WTC11 (cell line): ENCODE measurements around the gene NOXA1. TPM values are rescaled to one million over a fixed set of nuclear protein-coding genes. Genes with fewer than 3 reads are reported as not detected.

Source experiments
- ATAC-seq: fragments of 200-7000 bp; cut with Tn5 transposase; 2 replicates; pipeline ENCODE4 v1.10.0; 2021; ENCODE audit warnings: mild to moderate bottlenecking, moderate library complexity
- CTCF ChIA-PET: fragments of 300-600 bp; sonication (Branson Sonifier 250); formaldehyde crosslinking; loops from one replicate; lab custom pipeline; 2021; ENCODE audit warnings: antibody characterized with exemption; lab: Charles Lee
- POLR2A ChIA-PET: fragments of 350-600 bp; sonication (Branson Sonifier 250); formaldehyde crosslinking; loops from one replicate; lab custom pipeline; 2021; ENCODE audit warnings: antibody characterized with exemption; lab: Charles Lee
- DNase-seq: peaks from one replicate; pipeline ENCODE4 v3.0.0; 2021; ENCODE audit warnings: low spot score
- H3K27ac Mint-ChIP-seq: 2 replicates; pipeline ENCODE4 v1.8.0; 2021; ENCODE audit warnings: mixed read lengths
- H3K27me3 Mint-ChIP-seq: 2 replicates; pipeline ENCODE4 v1.8.0; 2021; ENCODE audit warnings: low read depth, mild to moderate bottlenecking, moderate library complexity, mixed read lengths
- H3K36me3 Mint-ChIP-seq: 2 replicates; pipeline ENCODE4 v1.8.0; 2021; ENCODE audit warnings: mixed read lengths
- H3K4me1 Mint-ChIP-seq: 2 replicates; pipeline ENCODE4 v1.8.0; 2022; ENCODE audit warnings: mixed read lengths
- H3K4me3 Mint-ChIP-seq: 2 replicates; pipeline ENCODE4 v1.8.0; 2021; ENCODE audit warnings: mild to moderate bottlenecking, moderate library complexity, mixed read lengths
- H3K9me3 Mint-ChIP-seq: 2 replicates; pipeline ENCODE4 v1.8.0; 2021; ENCODE audit warnings: mixed read lengths
- CREM ChIP-seq: sonication (generic); formaldehyde crosslinking; IDR thresholded peaks from 2 replicates; pipeline ENCODE4 v1.8.1; 2022; ENCODE audit warnings: mild to moderate bottlenecking, missing genetic modification reagents, moderate library complexity
- ESRRA ChIP-seq: sonication (generic); formaldehyde crosslinking; IDR thresholded peaks from 2 replicates; pipeline ENCODE4 v1.8.1; 2022; ENCODE audit warnings: mild to moderate bottlenecking, missing genetic modification reagents, borderline replicate concordance
- JUN ChIP-seq: sonication (generic); formaldehyde crosslinking; IDR thresholded peaks from 2 replicates; pipeline ENCODE4 v1.8.0; 2023; ENCODE audit warnings: mild to moderate bottlenecking, missing genetic modification reagents
- KAT7 ChIP-seq: sonication (generic); formaldehyde crosslinking; IDR thresholded peaks from 2 replicates; pipeline ENCODE4 v1.8.1; 2023; ENCODE audit warnings: missing genetic modification reagents, mild to moderate bottlenecking, borderline replicate concordance
- NFYB ChIP-seq: sonication (generic); formaldehyde crosslinking; conservative IDR thresholded peaks from 2 replicates; pipeline ENCODE4 v1.8.0; 2022; ENCODE audit warnings: low read depth, missing genetic modification reagents
- NR1H2 ChIP-seq: sonication (generic); formaldehyde crosslinking; IDR thresholded peaks from 2 replicates; pipeline ENCODE4 v1.9.0; 2021; ENCODE audit warnings: mild to moderate bottlenecking, moderate library complexity, missing genetic modification reagents
- OVOL2 ChIP-seq: fragments of 250-450 bp; sonication (Bioruptor Pico); IDR thresholded peaks from 2 replicates; pipeline ENCODE4 v1.9.0; 2021; ENCODE audit warnings: mild to moderate bottlenecking, borderline replicate concordance
- SMAD3 ChIP-seq: sonication (generic); formaldehyde crosslinking; IDR thresholded peaks from 2 replicates; pipeline ENCODE4 v1.8.0; 2022; ENCODE audit warnings: missing genetic modification reagents, mild to moderate bottlenecking, borderline replicate concordance
- TEAD1 ChIP-seq: sonication (generic); formaldehyde crosslinking; IDR thresholded peaks from 2 replicates; pipeline ENCODE4 v1.8.0; 2022; ENCODE audit warnings: mild to moderate bottlenecking, missing genetic modification reagents
- TP53 ChIP-seq: sonication (generic); formaldehyde crosslinking; IDR thresholded peaks from 2 replicates; pipeline ENCODE4 v1.8.1; 2023; ENCODE audit warnings: mild to moderate bottlenecking, missing genetic modification reagents
- ZNF121 ChIP-seq: sonication (generic); formaldehyde crosslinking; IDR thresholded peaks from 2 replicates; pipeline ENCODE4 v1.8.0; 2023; ENCODE audit warnings: missing genetic modification reagents
- ZNF263 ChIP-seq: sonication (generic); formaldehyde crosslinking; IDR thresholded peaks from 2 replicates; pipeline ENCODE4 v1.8.1; 2022; ENCODE audit warnings: low read depth, mild to moderate bottlenecking, moderate library complexity, missing genetic modification reagents
- total RNA-seq: library from RNA; stranded (reverse); gene quantifications from 3 replicates; pipeline ENCODE4 v1.2.3, GENCODE V29; 2021
- TF ChIP-seq, protein P1 (sequence below): sonication (generic); formaldehyde crosslinking; conservative IDR thresholded peaks from 2 replicates; pipeline ENCODE4 v1.8.1; 2022; ENCODE audit warnings: mild to moderate bottlenecking, missing genetic modification reagents
- TF ChIP-seq, protein P2 (sequence below): sonication (generic); formaldehyde crosslinking; IDR thresholded peaks from 2 replicates; pipeline ENCODE4 v1.8.0; 2023; ENCODE audit warnings: missing genetic modification reagents
- TF ChIP-seq, protein P3 (sequence below): fragments of 250-450 bp; sonication (Bioruptor Pico); IDR thresholded peaks from 2 replicates; pipeline ENCODE4 v1.8.0; 2021; ENCODE audit warnings: mild to moderate bottlenecking
- TF ChIP-seq, protein P4 (sequence below): sonication (generic); formaldehyde crosslinking; IDR thresholded peaks from 2 replicates; pipeline ENCODE4 v1.8.1; 2023; ENCODE audit warnings: mild to moderate bottlenecking, missing genetic modification reagents, borderline replicate concordance
- TF ChIP-seq, protein P5 (sequence below): sonication (generic); formaldehyde crosslinking; IDR thresholded peaks from 2 replicates; pipeline ENCODE4 v1.8.0; 2023; ENCODE audit warnings: missing genetic modification reagents, mild to moderate bottlenecking, borderline replicate concordance
- TF ChIP-seq, protein P6 (sequence below): fragments of 200-600 bp; IDR thresholded peaks from 2 replicates; pipeline ENCODE4 v1.8.0; 2022; ENCODE audit warnings: antibody characterized with exemption
- TF ChIP-seq, protein P7 (sequence below): sonication (generic); formaldehyde crosslinking; IDR thresholded peaks from 2 replicates; pipeline ENCODE4 v1.8.0; 2022; ENCODE audit warnings: mild to moderate bottlenecking, missing genetic modification reagents

NOXA1 gene
- total RNA-seq, 1 experiment from 2014 or later: 2.9 TPM

DNA sequence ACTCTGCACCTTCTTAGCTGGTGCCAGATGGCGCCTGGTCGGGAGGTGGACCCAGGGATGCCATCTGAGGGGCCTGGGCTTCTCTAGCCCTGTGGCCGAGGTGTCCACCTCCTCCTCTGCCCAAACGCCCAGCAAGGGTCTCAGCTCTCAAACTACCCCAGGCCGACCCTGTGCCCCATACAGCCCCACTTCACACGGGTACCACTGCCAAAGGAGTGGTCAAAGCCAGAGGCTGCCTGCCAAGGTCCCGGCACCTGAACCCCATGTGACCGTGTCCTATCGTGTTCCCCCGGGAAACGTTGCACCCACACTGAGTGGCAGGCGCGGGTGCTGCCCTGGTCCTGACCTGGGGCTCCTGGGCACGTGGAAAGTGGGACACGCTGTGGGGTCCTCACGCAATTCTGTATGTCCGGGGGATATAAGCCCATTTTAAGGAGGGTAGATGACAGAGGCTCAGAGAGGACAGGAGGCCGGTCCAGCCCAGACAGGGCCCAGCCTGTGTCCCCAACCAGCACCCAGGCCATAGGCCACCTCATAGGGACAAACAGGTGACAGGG is 16.0 kb downstream of the NOXA1 start:
- Mint-ChIP-seq H3K27me3 (no peaks in the 10 kb centered on the region; the same call in 1 of the 2 replicates), H3K36me3 (no peaks in the 10 kb centered on the region), H3K4me3 (no peak overlapping the region)
- POLR2A ChIA-PET: no interaction called here
- TF ChIP-seq ESRRA (CRISPR knock-in tag) (no peak), ZNF121 (CRISPR knock-in tag) (no peak), OVOL2 (CRISPR knock-in tag) (no peak), NFYB (no peak), TP53 (CRISPR knock-in tag) (no peak), KAT7 (CRISPR knock-in tag) (no peak), CREM (CRISPR knock-in tag) (no peak), NR1H2 (CRISPR knock-in tag) (no peak), TEAD1 (CRISPR knock-in tag) (no peak), SMAD3 (no peak), JUN (CRISPR knock-in tag) (no peak), ZNF263 (no peak)
- TF ChIP-seq, protein P1, sequence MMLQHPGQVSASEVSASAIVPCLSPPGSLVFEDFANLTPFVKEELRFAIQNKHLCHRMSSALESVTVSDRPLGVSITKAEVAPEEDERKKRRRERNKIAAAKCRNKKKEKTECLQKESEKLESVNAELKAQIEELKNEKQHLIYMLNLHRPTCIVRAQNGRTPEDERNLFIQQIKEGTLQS: no peak
- TF ChIP-seq, protein P2, sequence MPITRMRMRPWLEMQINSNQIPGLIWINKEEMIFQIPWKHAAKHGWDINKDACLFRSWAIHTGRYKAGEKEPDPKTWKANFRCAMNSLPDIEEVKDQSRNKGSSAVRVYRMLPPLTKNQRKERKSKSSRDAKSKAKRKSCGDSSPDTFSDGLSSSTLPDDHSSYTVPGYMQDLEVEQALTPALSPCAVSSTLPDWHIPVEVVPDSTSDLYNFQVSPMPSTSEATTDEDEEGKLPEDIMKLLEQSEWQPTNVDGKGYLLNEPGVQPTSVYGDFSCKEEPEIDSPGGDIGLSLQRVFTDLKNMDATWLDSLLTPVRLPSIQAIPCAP (CRISPR knock-in tag): no peak
- TF ChIP-seq, protein P3, sequence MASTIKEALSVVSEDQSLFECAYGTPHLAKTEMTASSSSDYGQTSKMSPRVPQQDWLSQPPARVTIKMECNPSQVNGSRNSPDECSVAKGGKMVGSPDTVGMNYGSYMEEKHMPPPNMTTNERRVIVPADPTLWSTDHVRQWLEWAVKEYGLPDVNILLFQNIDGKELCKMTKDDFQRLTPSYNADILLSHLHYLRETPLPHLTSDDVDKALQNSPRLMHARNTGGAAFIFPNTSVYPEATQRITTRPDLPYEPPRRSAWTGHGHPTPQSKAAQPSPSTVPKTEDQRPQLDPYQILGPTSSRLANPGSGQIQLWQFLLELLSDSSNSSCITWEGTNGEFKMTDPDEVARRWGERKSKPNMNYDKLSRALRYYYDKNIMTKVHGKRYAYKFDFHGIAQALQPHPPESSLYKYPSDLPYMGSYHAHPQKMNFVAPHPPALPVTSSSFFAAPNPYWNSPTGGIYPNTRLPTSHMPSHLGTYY (CRISPR knock-in tag): no peak
- TF ChIP-seq, protein P4, sequence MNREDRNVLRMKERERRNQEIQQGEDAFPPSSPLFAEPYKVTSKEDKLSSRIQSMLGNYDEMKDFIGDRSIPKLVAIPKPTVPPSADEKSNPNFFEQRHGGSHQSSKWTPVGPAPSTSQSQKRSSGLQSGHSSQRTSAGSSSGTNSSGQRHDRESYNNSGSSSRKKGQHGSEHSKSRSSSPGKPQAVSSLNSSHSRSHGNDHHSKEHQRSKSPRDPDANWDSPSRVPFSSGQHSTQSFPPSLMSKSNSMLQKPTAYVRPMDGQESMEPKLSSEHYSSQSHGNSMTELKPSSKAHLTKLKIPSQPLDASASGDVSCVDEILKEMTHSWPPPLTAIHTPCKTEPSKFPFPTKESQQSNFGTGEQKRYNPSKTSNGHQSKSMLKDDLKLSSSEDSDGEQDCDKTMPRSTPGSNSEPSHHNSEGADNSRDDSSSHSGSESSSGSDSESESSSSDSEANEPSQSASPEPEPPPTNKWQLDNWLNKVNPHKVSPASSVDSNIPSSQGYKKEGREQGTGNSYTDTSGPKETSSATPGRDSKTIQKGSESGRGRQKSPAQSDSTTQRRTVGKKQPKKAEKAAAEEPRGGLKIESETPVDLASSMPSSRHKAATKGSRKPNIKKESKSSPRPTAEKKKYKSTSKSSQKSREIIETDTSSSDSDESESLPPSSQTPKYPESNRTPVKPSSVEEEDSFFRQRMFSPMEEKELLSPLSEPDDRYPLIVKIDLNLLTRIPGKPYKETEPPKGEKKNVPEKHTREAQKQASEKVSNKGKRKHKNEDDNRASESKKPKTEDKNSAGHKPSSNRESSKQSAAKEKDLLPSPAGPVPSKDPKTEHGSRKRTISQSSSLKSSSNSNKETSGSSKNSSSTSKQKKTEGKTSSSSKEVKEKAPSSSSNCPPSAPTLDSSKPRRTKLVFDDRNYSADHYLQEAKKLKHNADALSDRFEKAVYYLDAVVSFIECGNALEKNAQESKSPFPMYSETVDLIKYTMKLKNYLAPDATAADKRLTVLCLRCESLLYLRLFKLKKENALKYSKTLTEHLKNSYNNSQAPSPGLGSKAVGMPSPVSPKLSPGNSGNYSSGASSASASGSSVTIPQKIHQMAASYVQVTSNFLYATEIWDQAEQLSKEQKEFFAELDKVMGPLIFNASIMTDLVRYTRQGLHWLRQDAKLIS (CRISPR knock-in tag): no peak
- TF ChIP-seq, protein P5, sequence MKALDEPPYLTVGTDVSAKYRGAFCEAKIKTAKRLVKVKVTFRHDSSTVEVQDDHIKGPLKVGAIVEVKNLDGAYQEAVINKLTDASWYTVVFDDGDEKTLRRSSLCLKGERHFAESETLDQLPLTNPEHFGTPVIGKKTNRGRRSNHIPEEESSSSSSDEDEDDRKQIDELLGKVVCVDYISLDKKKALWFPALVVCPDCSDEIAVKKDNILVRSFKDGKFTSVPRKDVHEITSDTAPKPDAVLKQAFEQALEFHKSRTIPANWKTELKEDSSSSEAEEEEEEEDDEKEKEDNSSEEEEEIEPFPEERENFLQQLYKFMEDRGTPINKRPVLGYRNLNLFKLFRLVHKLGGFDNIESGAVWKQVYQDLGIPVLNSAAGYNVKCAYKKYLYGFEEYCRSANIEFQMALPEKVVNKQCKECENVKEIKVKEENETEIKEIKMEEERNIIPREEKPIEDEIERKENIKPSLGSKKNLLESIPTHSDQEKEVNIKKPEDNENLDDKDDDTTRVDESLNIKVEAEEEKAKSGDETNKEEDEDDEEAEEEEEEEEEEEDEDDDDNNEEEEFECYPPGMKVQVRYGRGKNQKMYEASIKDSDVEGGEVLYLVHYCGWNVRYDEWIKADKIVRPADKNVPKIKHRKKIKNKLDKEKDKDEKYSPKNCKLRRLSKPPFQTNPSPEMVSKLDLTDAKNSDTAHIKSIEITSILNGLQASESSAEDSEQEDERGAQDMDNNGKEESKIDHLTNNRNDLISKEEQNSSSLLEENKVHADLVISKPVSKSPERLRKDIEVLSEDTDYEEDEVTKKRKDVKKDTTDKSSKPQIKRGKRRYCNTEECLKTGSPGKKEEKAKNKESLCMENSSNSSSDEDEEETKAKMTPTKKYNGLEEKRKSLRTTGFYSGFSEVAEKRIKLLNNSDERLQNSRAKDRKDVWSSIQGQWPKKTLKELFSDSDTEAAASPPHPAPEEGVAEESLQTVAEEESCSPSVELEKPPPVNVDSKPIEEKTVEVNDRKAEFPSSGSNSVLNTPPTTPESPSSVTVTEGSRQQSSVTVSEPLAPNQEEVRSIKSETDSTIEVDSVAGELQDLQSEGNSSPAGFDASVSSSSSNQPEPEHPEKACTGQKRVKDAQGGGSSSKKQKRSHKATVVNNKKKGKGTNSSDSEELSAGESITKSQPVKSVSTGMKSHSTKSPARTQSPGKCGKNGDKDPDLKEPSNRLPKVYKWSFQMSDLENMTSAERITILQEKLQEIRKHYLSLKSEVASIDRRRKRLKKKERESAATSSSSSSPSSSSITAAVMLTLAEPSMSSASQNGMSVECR (CRISPR knock-in tag): no peak
- TF ChIP-seq, protein P6, sequence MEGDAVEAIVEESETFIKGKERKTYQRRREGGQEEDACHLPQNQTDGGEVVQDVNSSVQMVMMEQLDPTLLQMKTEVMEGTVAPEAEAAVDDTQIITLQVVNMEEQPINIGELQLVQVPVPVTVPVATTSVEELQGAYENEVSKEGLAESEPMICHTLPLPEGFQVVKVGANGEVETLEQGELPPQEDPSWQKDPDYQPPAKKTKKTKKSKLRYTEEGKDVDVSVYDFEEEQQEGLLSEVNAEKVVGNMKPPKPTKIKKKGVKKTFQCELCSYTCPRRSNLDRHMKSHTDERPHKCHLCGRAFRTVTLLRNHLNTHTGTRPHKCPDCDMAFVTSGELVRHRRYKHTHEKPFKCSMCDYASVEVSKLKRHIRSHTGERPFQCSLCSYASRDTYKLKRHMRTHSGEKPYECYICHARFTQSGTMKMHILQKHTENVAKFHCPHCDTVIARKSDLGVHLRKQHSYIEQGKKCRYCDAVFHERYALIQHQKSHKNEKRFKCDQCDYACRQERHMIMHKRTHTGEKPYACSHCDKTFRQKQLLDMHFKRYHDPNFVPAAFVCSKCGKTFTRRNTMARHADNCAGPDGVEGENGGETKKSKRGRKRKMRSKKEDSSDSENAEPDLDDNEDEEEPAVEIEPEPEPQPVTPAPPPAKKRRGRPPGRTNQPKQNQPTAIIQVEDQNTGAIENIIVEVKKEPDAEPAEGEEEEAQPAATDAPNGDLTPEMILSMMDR: no peak
- TF ChIP-seq, protein P7, sequence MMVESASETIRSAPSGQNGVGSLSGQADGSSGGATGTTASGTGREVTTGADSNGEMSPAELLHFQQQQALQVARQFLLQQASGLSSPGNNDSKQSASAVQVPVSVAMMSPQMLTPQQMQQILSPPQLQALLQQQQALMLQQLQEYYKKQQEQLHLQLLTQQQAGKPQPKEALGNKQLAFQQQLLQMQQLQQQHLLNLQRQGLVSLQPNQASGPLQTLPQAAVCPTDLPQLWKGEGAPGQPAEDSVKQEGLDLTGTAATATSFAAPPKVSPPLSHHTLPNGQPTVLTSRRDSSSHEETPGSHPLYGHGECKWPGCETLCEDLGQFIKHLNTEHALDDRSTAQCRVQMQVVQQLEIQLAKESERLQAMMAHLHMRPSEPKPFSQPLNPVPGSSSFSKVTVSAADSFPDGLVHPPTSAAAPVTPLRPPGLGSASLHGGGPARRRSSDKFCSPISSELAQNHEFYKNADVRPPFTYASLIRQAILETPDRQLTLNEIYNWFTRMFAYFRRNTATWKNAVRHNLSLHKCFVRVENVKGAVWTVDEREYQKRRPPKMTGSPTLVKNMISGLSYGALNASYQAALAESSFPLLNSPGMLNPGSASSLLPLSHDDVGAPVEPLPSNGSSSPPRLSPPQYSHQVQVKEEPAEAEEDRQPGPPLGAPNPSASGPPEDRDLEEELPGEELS (CRISPR knock-in tag): no peak
- TF ChIP-seq, all 79 proteins: peak for 0
- Mint-ChIP-seq H3K4me1 (peaks cover 2% of the 10 kb centered on the region; the same call in 1 of the 2 replicates), H3K27ac (no peak overlapping the region), H3K9me3 (no peaks in the 10 kb centered on the region)
- CTCF ChIA-PET: no interaction called here
- DNase-seq: no peak
- ATAC-seq: no peak
